HG02981 (cell line): ENCODE results near the gene KRTAP5-10.
"Not testable (repeated sequence)": the region's sequence is repeated elsewhere in the genome, so short reads cannot be mapped to it uniquely, and the experiment has no call there.

ENCODE experiments used
- ATAC-seq: cut with Tn5 transposase; IDR thresholded peaks from one replicate; pipeline ENCODE4 v1.9.1; 2021; ENCODE audit warnings: mild to moderate bottlenecking, moderate library complexity; ENCODE audit not compliant: unreplicated experiment

KRTAP5-10 gene

DNA sequence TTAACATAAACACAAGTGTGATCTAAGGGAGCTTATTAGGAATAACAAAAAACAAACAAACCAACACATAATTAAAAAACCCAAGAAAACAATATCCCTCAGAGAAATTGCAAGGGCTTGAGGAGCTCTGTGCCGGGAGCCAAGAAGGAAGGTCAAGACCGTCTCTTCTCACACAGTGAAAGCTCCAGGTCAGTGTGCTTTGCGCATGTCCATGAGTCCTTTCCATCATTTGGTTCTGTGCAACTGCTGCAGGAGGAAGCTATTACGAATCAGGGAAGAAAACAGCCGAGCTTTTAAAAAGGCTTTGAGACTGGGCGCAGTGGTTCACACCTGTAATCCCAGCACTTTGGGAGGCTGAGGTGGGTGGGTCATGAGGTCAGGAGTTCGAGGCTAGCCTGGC is 23.0 kb upstream of the KRTAP5-10 start:
- ATAC-seq: no peak

DNA sequence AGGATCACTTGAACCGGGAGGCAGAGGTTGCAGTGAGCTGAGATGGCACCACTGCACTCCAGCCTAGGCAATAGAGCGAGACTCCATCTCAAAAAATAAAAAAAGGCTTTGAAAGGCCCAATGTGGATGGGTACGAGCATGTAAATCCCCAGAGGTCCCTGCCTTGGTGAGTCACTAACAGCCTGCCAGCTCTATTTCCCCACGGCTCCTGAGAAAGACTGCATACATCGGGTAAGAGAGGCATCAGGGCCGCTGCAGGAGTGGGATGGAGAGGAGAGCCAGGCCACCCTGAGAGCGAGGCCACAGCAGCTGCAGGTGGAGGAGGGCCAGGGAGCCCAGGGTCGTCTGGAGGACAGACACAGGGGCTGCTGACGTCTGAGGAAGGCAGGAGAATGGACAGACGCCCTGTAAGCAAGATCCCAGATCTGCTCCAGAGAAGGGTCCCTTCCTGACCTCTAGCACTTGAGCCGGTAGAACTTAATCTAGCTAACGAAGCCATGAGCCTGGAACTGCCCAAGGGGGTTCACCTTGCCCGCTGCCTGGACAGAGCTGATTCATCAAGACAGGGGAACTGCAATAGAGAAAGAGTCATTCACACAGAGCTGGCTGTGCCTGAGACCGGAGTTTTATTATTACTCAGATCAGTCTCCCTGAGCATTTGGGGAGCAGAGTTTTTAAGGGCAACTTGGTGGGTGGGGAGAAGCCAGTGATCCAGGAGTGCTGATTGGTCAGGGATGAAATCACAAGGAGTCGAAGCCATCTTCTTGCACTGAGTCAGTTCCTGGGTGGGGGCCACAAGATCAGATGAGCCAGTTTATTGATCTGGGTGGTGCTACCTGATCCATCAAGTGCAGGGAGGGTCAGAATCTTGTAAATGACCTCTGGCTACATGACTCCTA is 22.2 kb upstream of the KRTAP5-10 start:
- no peak for ATAC-seq

DNA sequence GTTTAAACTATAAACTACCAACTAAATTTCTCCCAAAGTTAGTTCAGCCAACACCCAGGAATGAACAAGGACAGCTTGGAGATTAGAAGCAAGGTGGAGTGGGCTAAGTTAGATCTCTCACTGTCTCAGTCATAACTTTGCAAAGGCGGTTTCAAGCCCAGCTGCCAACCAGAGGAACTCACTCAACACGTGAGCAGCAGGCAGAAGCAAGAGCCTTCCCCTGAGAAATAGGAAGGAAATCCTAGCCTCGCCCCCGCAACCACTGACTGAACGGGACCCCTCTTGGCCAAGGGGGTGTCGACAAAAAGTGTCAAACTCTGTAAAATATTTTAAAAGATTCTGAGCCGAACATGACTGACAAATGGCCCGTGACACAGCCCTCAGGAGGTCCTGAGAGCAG is 21.5 kb upstream of the KRTAP5-10 start:
- ATAC-seq: no peak

DNA sequence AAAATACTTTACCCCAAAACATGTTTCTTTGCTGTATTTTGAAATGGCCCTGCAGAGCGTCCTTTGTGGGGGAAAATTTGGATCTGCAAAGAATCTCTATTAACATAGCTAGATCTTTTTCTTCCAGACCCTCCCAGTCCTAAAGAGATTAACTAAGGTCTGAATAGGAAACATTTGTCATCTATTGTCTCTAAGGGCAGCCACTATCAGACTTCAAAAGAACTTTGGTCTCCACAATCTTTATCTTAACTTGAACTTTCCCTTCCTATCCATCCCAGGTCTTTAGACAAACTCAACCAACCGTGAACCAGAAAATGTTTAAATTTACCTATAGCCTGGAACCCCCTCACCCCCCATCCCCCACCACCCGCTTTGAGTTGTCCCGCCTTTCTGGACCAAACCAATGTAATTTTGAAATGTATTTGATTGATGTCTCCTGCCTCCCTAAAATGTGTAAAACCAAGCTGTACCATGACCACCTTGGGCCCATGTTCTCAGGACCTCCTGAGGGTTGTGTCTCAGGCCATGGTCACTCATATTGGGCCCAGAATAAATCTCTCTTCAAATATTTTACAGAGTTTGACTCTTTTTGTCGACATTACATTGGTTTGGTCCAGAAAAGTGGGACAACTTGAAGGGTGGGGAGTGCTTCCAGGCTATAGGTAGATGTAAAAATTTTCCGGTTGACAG is 20.7 kb upstream of the KRTAP5-10 start:
- ATAC-seq: no peak

DNA sequence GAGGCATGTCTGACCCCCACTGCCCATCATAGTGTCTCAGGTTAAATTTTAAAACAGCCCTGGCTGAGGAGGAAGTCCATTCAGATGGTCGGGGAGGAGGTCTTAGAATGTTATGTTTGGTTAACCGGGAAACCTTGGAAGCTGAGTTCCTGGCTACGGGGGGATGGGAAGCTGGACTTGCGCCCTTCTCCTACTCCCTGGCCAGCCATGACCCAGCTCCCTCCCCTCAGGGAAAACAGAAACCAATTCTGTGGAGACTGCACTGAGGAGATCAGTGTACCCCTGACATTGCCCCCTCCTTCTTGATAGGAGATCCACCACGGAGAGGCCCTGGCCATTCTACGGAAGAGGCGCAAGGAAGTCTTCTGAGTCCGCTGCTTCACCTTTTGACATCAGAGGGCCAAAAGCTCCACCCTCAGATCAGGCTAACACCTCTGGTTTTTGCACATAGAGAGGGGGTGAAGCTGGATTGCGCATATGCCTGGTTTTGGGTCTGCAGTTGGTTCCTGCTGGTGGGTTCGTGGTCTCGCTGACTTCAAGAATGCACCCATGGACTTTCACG is 19.9 kb upstream of the KRTAP5-10 start:
- ATAC-seq: no peak

DNA sequence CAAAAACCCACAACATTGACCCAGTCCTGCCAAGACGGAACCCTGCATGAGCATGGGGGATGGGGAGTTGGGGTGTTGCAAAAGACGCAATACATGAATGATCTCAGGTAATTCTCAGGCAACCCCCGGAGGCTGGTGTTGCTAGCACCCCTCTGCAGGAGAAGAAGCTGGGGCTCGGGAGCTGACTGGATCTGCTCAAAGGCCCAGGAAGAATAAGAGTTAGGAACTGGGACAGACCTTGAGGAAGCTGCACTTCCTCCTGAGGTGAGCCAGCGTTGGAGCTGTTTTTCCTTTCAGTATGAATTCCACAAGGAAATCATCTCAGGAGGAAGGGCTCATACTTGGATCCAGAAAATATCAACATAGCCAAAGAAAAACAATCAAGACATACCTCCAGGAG is 17.2 kb upstream of the KRTAP5-10 start, which contains the start of gene KRTAP5-9:
KRTAP5-9 (plus strand) TSS at position 301 of the 400 bp plus-strand sequence. CDS start 238 bp downstream, outside the sequence.
- ATAC-seq: no peak

DNA sequence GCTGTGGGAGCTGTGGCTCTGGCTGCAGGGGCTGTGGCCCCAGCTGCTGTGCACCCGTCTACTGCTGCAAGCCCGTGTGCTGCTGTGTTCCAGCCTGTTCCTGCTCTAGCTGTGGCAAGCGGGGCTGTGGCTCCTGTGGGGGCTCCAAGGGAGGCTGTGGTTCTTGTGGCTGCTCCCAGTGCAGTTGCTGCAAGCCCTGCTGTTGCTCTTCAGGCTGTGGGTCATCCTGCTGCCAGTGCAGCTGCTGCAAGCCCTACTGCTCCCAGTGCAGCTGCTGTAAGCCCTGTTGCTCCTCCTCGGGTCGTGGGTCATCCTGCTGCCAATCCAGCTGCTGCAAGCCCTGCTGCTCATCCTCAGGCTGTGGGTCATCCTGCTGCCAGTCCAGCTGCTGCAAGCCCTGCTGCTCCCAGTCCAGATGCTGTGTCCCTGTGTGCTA is 16.6 kb upstream of the KRTAP5-10 start:
- no peak for ATAC-seq

DNA sequence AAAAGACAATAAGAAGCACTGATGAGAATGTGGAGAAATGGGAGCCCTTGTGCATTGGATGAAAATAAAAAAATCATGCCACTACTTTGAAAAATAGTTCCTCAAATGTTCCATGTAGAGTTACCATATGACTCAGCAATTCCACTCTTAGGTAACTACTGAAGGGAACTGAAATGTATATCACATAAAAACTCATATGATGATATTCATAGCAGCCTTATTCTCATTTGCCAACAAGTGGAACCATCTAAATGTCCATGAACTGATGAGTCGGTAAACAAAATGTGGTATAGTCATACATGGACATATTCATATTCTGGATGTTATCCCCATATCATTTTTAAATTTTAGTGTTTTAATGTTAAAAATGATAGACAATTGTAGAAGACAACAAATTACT is 13.7 kb upstream of the KRTAP5-10 start:
- no peak for ATAC-seq

DNA sequence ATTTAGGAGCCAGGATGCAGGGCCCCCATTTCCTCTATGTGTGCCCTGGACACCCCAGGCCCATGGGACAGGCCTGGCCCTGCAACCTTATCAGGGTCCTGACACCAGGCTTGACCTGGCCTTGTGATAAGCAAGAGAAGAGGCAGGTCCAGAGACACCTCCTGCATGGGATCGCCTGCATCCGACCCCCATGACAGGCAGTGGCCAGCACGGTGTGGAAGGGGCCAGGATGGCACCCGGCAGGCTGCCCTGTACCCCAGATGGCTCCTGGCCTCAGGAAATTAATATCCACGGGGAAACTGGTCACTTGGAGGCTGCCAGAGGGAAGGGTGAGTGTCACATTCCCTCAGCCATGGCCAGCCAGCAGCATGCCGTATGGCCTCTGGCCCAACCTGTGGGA is 10.4 kb upstream of the KRTAP5-10 start:
- ATAC-seq: no peak

DNA sequence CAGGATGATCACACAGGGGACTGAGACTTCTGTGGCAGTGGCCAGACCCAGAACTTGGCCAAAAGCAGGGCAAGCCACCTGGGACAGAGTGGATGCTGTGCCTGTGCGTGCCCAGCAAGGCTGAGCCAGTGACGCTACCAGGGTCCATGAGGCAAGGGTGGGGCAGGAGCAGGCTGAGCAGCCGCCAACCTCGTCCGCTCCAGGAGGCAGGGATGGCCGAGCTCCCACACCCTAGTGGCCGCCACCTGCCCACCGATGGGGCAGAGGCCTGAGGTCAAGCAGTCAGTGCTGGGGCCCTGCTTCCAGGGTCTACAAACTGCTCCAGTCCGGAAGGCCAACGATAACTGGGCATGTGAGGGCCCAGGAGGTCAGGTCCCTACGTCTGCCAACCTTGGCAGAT is 9.9 kb upstream of the KRTAP5-10 start:
- no peak for ATAC-seq

DNA sequence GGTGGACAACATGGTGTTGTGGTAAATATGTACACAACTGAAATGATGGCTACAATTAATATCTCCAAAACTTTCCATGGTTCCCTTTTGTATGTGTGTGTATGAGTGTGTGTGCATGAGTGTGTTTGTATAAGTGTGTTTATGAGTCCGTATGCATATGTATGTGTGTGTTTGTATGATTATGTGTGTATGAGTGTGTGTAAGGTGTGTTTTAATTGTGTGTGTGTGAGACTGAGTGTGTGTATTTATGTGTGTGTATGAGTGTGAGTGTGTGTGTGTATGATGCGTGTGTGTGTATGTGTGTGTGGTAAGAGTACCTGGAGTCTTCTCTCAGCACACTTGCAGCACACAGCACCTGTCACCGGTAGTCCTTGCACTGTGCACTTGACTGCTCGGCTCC is 9.3 kb upstream of the KRTAP5-10 start:
- no peak for ATAC-seq

DNA sequence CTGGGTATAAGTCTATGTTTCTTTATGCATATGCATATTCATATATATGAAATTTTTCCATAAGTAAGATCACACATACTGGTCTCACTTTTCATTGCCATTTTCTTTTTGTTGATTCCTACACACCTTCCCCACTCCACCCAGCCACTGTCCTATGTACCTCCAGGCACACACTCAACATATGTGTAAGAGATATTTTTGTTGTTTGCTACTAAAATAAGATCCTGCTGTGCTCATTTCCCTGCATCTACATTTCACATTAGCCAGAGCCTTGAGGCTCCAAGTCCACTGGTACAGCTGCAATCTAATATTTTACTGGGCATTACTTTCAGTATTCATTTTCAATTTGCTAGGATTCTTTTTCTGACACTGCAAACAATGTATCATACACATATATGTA is 8.1 kb upstream of the KRTAP5-10 start:
- no peak for ATAC-seq

DNA sequence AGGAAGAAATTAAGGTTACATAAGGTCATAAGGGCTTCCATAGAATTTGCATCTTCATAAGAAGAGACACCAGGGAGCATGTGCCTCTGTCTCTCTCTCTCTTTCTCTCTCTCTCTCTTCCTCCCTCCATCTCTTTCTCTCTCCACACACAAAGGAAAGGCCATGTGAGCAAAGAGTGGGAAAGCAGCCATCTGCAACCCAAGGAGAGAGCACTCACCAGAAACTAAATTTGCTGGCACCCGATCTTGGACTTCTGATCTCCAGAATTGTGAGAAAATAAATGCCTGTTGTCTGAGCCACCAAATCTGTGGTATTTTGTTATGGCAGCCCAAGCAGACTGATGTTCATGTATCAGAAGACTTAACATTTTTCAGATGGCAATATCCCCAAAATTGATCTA is 6.4 kb upstream of the KRTAP5-10 start:
- no peak for ATAC-seq

DNA sequence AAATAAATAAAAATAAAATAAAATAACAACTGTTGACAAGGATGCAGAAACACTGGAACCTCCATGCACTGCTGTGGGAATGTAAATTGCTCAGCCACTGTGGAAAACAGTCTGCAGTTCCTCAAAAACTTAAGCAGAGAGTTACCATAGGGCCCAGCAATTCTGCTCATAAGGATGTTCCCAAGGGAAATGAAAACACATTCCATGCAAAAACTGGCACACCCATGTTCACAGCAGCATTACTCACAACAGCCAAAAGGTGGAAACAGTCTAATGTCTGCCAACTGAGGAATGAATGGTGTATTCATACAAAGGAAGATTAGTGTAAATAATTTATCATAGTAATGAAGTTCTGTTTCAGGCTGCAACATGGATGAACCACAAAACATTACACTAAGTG is 3.2 kb upstream of the KRTAP5-10 start:
- ATAC-seq: no peak

DNA sequence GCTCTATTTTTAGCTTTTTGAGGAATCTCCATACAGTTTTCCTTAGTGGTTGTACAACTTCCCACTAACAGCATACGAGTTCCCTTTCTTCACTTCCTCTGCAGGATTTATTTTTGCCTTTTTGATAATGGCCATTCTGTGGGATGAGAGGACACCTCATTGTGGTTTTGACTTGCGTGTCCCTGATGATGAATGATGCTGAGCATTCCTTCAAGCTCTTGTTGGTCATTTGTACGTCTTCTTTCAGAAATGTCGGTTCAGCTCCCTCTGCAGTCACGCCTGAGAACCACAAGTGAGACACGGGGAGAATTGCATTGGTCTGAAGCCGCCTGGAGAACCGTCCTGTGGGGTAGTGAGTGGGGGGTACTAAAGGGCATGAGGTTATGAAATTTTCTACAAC is 2.0 kb upstream of the KRTAP5-10 start:
- no peak for ATAC-seq

DNA sequence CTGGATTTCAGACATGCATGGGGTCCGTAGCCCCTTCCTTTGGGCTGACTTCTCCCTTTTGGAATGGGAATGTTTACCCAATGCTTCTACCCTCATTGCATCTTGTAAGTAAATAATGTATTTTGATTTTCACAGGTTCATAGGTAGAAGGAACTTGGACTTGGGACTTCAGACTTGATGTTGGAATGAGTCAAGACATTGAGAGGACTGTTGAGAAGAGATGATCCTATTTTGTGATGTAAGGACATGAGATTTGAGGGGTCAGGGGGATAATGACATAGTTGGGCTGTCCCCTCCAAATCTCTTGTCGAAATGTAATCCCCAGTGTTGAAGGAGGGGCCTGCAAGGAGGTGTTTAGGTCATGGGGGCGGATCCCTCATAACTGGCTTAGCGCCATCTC is 933 bp upstream of the KRTAP5-10 start:
- ATAC-seq: no peak

DNA sequence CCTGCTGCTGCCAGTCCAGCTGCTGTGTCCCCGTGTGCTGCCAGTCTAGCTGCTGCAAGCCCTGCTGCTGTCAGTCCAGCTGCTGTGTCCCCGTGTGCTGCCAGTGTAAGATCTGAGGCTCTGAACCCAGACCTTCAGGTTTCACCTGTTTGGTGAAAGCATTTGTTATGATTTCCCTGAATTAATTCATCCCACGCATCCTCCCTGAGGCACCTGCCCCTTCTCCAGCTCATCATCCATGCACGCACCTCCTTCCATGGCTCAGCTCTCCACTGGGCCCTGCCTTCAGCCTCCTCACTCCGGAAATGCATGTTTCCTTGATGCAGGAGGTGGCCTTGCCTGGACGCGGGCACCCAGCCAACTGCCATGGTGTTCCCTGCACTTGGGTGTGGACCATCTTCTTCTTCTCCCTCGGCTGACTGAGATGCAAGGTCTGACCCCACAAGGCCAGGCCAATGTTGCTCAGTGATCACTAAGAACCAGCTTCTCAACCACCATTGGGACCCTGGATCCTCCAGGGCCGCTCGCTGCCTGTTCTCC is 788 bp downstream of the KRTAP5-10 start:
- no peak for ATAC-seq

DNA sequence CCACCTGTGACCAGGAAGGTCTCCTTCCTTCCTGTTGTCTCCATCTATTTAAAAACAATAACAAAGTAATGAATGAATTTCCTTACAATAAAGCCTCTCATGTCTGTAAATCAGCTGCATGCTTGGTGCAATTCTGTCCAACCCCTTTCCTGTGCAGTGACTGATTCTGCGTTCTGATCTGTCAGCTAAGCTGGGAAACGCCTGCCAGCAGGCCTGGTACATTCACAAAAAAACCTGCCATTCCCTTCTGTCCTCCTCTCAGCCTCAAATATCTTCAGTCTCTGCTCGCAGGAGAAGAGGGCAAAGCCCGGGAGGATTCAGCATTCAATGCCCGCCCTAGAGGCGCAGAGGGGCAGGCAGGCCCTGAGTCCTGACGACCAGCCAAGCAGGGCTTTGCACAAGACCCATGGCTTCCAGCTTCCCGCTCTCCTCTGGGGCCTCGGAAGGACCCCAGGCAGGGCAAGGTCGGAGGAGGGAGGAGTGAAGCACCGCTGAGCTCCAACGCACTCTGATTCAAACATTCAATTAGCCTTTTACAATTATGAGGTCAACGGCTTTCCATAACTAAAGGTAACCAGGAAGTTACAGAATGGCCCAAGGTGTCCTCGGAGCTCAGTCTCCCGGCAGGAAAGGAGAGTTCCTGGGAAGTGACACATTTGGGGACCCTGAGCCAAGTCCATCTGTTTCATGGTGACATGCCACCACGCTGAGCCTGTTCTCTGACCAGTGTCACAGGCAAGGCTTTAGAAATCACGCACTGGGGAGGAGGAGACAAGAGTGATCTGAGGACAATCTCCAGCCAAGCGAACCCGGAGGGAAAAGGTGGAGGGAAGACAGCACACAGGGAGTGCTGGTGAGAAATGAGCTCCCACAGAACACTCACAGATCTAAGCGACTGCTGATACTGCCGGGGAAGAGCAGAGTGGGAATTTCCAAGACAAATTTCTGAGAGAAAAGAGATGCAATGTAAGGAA is 1.6 kb downstream of the KRTAP5-10 start:
- ATAC-seq: not testable (repeated sequence)

DNA sequence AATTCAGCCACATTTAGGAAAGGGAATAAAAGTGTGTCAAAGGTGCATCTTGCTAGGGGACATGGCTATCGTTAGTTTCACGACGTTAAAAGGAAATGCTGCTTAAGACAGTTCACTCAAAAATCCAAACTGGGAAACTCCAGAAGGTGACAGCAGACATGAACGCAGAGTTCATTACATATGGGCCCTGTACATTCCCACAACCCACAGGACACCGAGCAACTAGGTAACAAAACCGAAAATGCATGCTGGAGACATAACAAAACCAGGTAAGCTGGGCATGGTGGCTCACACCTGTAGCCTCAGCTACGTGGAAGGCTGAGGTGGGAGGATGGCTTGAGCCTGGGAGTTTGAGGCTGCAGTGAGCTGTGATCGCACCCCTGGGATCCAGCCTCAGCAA is 2.3 kb downstream of the KRTAP5-10 start:
- not testable (repeated sequence) for ATAC-seq

DNA sequence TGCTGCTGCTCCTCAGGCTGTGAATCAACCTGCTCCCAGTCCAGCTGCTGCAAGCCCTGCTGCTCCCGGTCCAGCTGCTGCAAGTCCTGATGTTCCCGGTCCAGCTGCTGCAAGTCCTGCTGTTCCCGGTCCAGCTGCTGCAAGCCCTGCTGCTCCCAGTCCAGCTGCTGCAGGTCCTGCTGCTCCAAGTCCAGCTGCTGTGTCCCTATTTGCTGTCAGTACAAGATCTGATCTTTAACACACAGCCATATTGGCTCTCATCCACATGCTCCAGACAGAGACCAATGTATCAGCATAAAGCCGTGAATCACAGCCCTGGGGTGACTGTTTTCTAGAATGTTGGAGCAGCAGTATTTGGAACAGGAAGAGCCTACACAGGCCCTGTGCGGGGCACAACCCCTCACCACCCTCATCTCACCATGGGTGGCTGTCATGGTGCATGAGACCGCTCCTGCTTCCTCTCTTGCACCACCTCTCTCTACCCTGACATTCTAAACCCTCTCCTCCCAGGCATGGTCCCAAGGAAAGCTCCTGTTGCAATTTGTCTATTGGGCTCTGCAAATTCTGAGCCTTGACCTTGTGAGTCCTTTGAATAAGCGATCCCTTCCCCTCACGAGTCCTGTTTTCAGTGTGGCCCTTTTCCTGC is 3.5 kb downstream of the KRTAP5-10 start:
- ATAC-seq: no peak
